Colonic mucosa (tissue), 4 donors: ENCODE results near the gene DAZL. TPM values are rescaled to one million over a fixed set of nuclear protein-coding genes. Genes with fewer than 3 reads are reported as not detected.

ENCODE experiments used
- DNase-seq: peaks from one replicate; pipeline ENCODE4 v3.0.0-alpha.2; 2020
- H3K27ac ChIP-seq: fragments of 200-600 bp; one replicate; pipeline ENCODE4 v1.8.0; 2021
- H3K27me3 ChIP-seq: fragments of 200-600 bp; one replicate; pipeline ENCODE4 v1.8.0; 2021
- H3K36me3 ChIP-seq: fragments of 200-600 bp; one replicate; pipeline ENCODE4 v1.8.0; 2021
- H3K4me1 ChIP-seq: fragments of 200-600 bp; one replicate; pipeline ENCODE4 v1.8.0; 2021; ENCODE audit warnings: mild to moderate bottlenecking
- H3K4me3 ChIP-seq: fragments of 200-600 bp; one replicate; pipeline ENCODE4 v1.8.0; 2021
- H3K9ac ChIP-seq, 2 donors: one replicate each; pipeline ENCODE4 v1.7.0; 2013; ENCODE audit warnings: control low read depth in 2 of 2, low read depth in 2 of 2, low read length in 2 of 2
- H3K9me3 ChIP-seq: fragments of 200-600 bp; one replicate; pipeline ENCODE4 v1.8.0; 2021
- CTCF ChIP-seq: fragments of 200-600 bp; IDR thresholded peaks from one replicate; pipeline ENCODE4 v1.8.0; 2022; ENCODE audit warnings: antibody characterized with exemption, mild to moderate bottlenecking
- intact Hi-C: fragments of 100-400 bp; cut with DNase I; formaldehyde crosslinking; loops from one replicate; pipeline ENCODE4 v1.14.1; 2022
- total RNA-seq, 2 donors: library from RNA; stranded (reverse); fragmentation: NEBNext Ultra II Directional in 1 of 2; extraction: Animal tissue kit (Norgen Biotek cat#: 25700) in 1 of 2; gene quantifications; one replicate each; pipeline ENCODE4 v1.2.1, GENCODE V29; 2021
- donor health status: healthy.
- donor health status: DM: no; HTN: no; CAD: no.
- donor health status: DM: no; HTN: no; CAD: no.

DAZL gene
- total RNA-seq, 2 donors from 2014 or later: not detected

DNA sequence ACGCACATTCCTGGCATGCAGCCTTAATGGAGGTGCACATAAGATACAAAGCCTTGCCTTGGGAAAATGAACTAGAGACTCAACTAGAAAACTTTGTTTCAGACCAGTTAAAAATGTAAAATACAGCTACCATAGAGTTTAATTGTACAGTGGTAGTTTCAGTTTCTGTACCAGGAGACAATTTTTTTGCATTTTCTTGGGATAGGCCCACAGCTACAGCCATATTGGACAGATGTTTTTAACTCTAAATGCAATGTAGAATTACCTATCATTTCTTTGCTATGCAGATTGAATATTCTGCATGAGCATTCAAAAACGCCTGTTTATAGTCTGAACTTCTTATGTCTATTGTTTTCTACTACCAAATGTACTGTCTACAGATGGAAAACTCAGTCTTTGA, 20.3 kb downstream of the DAZL start:
- H3K27ac ChIP-seq: no peak overlapping the region

GRCh38 chr3:16583551-16583950, 21.7 kb downstream of the DAZL start:
- Histone ChIP-seq H3K9ac (no peak overlapping the region), H3K9me3 (no peaks in the 10 kb centered on the region)
- intact Hi-C loops: no loop called here

More for the DNA sequence above, 20.3 kb downstream of the DAZL start:
- Histone ChIP-seq H3K36me3 (no peaks in the 10 kb centered on the region), H3K4me3 (no peak overlapping the region), H3K27me3 (no peaks in the 10 kb centered on the region), H3K9me3 (no peaks in the 10 kb centered on the region), H3K4me1 (no peaks in the 10 kb centered on the region), H3K9ac (no peak overlapping the region)
- DNase-seq: no peak
- intact Hi-C loops: no loop called here
- TF ChIP-seq CTCF: no peak

GRCh38 chr3:16570113-16570512, 35.1 kb downstream of the DAZL start:
- Histone ChIP-seq H3K36me3 (no peaks in the 10 kb centered on the region), H3K9me3 (no peaks in the 10 kb centered on the region), H3K4me1 (no peaks in the 10 kb centered on the region), H3K27me3 (no peaks in the 10 kb centered on the region), H3K27ac (no peak overlapping the region), H3K4me3 (no peak overlapping the region), H3K9ac (no peak overlapping the region)
- no peak for DNase-seq
- intact Hi-C loops: no loop called here
- no peak for TF ChIP-seq CTCF

More at GRCh38 chr3:16583551-16583950, 21.7 kb downstream of the DAZL start:
- H3K4me3 ChIP-seq: no peak overlapping the region
- no peaks in the 10 kb centered on the region for H3K27me3 ChIP-seq
- no peaks in the 10 kb centered on the region for H3K36me3 ChIP-seq
- H3K27ac ChIP-seq: no peak overlapping the region
- DNase-seq: no peak
- H3K4me1 ChIP-seq: no peaks in the 10 kb centered on the region
- no peak for TF ChIP-seq CTCF

- no peaks in the 10 kb centered on the region for H3K9me3 ChIP-seq
- H3K36me3 ChIP-seq: no peaks in the 10 kb centered on the region
- H3K4me1 ChIP-seq: no peaks in the 10 kb centered on the region
- intact Hi-C loops: no loop called here
- H3K4me3 ChIP-seq: no peak overlapping the region
- H3K9ac ChIP-seq: no peak overlapping the region
- no peak overlapping the region for H3K27ac ChIP-seq
- no peak for TF ChIP-seq CTCF
- H3K27me3 ChIP-seq: no peaks in the 10 kb centered on the region
- no peak for DNase-seq
These were observed 36.7 kb downstream of the DAZL start for GRCh38 chr3:16568532-16568931.

GRCh38 chr3:16568115-16568514, 37.1 kb downstream of the DAZL start:
- Histone ChIP-seq H3K36me3 (no peaks in the 10 kb centered on the region), H3K4me1 (no peaks in the 10 kb centered on the region), H3K27ac (no peak overlapping the region), H3K27me3 (no peaks in the 10 kb centered on the region), H3K9me3 (no peaks in the 10 kb centered on the region), H3K9ac (no peak overlapping the region), H3K4me3 (no peak overlapping the region)
- intact Hi-C loops: no loop called here
- DNase-seq: no peak
- no peak for TF ChIP-seq CTCF
